Measurements from ENCODE around the gene SPOCK2.
"Not testable (repeated sequence)": the region's sequence is repeated elsewhere in the genome, so short reads cannot be mapped to it uniquely, and the experiment has no call there.

SPOCK2 gene, protein sequence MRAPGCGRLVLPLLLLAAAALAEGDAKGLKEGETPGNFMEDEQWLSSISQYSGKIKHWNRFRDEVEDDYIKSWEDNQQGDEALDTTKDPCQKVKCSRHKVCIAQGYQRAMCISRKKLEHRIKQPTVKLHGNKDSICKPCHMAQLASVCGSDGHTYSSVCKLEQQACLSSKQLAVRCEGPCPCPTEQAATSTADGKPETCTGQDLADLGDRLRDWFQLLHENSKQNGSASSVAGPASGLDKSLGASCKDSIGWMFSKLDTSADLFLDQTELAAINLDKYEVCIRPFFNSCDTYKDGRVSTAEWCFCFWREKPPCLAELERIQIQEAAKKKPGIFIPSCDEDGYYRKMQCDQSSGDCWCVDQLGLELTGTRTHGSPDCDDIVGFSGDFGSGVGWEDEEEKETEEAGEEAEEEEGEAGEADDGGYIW

DNA sequence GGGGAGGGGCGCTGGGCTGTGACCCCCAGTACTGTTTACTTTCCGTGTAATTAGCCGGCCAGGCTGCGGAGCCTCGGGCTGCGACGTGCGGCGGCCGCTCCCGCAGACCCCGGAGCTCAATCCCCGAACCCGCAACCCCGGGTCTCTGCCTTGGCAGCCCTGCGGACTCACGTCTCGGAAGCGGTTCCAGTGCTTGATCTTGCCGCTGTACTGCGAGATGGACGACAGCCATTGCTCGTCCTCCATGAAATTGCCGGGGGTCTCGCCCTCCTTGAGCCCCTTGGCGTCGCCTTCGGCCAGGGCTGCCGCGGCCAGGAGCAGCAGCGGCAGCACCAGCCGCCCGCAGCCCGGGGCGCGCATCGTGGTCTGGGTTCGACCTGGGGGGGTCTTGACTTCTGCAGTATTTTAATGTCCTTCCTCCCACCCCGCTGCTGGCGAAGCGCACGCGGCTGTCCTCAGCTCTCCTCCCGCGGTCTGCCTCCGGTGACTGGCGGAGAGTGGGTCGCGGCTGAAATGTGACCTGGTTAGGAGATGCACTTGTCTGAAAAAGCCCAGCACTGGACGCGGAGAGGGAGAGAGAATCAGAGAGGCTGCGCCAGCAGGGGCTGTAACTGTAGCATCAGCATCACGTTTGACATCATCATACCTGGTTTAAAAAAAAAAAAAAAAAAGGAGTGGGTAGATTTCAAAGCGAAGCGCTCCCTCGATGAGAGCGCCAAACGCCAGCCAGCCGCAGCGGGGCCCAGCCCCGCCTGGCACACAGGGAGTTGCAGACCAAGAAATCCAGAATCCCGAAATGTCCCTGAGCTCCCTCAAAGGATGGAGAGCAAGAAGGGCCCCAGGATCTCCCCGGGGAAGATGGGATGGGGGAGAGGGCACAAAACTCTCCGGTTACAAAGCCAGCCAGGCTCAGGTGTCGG, at the start of gene SPOCK2:
Gene SPOCK2 (minus strand): TSS at position 583 of the 920 bp plus-strand sequence. CDS start 223 bp downstream, at position 360.
- peak; percentile 55 for DNase-seq (ENCODE audit: low spot score)

DNA sequence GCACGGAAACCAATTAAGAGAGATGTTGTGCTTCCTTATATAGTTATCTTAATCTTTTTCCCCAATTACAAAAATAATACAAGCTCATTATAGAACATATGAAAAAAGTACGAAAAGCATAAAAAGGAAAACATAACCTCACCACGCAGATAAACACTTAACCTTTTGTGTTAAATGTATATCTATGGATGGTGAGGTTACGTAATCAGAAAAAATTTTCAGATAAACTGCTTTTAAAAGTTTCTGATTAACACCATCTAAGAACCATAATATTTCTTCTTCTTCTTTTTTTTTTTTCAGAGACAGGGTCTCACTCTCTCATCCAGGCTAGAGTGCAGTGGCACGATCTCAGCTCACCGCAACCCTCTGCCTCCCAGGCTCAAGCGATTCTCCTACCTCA, 49.2 kb upstream of the SPOCK2 start:
- no peak for DNase-seq (ENCODE audit: low spot score)

DNA sequence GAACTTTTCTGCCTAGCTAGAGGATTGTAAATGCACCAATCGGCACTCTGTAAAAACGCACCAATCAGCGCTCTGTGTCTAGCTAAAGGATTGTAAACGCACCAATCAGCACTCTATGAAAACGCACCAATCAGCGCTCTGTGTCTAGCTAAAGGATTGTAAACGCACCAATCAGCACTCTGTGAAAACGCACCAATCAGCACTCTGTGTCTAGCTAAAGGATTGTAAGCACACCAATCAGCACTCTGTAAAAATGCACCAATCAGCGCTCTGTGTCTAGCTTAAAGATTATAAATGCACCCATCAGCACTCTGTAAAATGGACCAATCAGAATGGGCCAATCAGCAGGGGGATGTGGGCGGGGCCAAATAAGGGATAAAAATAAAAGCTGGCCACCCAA, 47.9 kb upstream of the SPOCK2 start:
- DNase-seq (ENCODE audit: low spot score): not testable (repeated sequence)

DNA sequence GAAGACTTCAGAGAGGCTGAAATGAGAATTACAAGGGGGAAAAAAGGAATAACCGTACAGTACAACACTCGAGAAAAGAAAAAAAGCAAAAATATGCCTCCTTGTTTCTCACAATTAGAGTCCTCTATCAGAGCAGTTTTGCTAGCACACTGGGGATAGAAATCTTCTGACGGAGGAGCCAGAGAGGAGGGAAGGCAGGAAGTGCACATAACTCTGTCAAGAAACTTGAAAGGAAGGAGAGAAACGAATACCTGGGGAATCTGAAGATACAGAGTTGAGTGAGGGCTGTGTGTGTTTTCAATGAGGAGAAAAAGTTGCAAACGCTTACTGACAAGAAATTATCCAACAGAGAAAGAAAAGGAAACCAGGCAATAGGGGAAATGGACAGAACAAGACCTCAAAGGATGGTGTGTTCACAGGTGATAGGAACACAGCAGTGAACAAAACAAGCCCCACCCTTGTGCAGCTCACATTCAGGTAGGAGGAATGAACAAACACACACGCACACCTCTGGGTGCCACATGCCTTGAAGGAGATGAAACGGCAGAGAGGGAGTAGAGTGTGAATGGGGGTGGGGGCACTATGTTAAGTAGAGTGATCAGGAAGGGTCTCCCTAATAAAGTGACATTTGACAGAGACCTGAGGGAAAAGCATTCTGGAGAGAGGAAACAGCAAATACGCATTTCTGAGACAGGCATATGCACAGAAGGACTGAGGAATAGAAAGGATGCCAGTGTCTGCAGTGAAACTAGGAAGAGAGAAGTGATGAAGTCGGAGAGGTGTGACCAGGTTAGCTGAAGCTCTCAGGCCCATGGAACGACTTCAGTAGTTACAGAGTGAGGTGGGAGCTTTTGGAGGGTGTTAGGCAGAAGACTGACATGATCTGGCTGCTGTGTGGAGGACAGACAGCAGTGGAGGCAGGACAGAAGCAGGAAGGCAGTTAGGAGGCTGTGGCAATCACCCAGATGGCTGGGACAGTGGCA, 46.7 kb upstream of the SPOCK2 start:
- no peak for DNase-seq (ENCODE audit: low spot score)

DNA sequence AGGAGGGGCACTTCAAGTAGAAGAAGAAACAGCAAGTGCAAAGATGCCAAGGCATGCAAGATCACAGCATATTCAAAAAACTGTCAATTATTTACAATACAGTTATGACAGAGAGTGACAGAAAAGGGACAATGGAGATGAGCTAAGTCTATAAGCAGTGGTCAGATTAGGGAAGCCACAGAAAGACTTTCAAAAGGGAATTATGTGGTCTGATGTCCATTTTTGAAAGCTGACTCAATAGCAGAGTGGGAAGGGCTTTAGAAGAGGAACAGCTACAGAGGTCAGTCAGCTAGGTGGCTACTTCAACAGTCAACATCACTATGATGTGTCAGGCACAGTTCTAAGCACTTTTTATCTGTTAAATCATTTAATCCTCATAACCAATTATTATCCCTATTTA, 45.2 kb upstream of the SPOCK2 start:
- DNase-seq (ENCODE audit: low spot score): no peak

DNA sequence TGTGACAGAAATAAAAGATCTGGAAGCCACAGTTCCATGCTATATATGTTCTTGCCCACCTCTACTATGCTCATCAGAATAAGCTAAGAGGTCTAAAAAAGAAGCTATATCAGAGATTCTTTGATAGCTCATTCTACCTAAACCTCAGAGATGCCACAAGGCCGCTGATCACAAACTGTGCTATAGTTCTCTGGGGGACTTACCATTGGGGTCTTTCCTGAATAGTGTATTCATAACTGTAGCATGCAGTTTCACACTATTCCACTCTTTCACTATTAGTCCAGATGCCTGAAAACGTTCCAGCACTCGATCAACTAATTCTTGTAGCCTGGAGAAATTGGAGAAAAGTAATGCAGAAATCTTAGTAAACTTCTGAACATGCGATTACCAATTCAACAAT, 44.5 kb upstream of the SPOCK2 start:
- DNase-seq (ENCODE audit: low spot score): no peak

DNA sequence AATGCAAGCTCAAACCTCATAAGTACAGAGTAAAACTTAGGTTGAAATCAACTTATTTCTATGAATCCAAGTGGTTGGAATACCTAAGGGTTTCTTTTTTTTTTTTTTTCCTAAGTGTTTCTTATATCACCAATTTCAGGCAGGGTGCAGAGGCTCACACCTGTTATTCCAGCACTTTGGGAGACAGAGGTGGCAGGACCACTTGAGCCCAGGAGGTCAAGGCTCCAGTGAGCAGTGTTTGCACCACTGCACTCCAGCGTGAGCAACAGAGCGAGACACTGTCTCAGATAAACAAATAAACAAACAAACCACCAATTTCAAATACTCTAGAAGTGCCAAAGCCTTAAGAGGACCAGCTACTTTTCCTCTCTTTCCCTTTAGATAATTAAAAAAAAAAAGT, 39.2 kb upstream of the SPOCK2 start:
- DNase-seq (ENCODE audit: low spot score): no peak

DNA sequence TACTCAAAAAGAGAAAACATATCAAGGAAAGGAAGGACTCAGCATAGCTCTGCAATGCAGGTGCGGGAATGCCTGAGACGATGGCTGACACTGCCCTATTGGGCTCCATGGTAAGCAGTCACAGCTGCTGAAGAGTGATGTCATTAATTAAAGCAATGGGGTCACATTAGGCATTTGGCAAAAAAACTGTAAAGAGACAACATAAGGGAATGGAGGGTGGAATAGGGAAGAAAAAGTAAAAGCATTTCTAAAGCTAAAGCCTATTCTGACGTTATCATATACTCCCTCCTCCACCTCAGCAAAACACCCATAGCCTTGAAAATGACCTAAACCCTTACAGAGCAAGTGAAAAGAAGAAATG, 38.5 kb upstream of the SPOCK2 start:
- no peak for DNase-seq (ENCODE audit: low spot score)

DNA sequence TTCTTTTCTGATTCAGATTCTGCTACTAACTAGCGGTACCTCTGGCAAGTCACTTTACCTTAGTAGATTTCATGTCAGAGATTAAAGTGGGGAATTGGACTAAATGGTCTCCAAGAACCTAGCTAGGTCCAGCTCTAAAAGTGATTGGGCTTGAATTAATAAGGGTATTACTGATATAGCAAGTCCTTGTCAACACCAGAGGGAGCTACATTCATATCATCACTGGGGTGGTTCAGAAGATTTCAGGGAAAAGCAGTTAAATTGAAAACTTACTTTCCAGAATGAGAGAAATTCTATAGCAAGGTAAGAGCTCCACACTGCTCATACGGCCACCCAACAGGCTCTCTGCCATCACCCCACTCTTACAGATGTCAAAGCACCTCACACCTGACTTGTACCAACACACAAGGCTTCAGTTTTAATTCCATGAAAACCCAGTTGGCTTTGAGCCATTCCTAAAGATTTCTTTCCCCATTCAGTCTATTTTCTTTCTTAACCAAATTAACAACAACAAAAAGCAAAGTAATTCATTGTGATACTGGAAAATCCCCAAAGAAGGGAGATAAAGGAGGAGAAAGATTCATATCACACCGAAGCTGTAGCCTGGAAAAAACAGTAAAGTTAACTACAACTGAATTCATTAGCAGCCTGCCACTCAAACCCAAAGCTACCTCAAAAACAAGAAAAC, 38.0 kb upstream of the SPOCK2 start:
- peak; percentile 46 for DNase-seq (ENCODE audit: low spot score)

DNA sequence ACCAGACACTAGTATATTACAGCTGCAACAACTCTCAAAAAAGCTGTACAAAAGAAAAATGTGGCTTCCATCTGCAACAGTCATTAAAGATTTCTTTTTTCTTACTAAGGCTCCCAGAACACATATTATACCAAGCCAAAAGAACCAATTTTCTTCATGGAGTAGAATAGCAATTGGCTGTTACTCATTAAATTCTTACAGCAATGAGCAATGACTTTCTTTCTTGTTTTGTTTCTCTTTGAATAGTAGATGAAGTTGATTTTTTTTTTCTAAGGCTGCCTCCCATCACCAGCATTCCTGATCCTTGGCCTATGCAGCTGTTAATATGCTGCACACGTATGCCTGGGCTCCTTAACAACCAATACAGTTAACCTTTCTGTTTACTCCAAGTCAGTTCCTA, 36.6 kb upstream of the SPOCK2 start:
- no peak for DNase-seq (ENCODE audit: low spot score)

DNA sequence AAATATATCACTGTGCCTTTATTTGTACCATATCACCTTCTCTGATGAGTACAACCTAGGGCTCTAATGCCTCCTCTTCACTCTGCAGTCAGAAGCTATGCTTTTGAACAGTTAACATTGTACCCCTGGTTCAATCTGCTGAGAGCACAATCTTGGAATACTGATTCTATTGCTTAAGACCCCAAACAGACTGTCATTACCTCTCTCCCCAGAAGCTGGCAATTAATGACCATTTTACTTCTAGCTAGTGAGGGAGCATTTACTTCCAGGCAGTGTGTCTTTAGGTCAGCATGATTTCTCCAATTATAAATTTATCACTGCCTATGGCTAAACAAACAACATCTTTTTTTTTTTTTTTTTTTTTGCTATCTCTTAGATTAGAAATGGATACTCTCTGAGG, 36.0 kb upstream of the SPOCK2 start:
- DNase-seq (ENCODE audit: low spot score): no peak

DNA sequence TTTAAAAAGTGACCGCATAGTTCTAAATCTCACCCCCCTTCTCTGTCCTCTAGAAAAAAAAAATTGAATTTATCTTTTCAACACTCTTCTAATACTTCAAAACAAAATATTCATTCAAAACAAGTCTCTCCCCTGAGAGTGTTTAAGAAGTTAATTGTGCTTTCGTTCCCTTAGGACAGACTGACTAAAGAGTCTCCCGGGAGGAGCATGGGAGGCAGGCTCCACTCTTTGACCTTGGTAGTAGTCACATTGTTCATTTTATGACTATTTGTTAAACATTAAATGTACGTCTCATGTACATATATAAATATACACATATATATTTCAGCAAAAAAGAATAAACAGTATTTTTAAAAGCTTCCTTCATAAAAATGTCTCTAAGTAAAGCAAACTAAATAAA, 35.3 kb upstream of the SPOCK2 start:
- no peak for DNase-seq (ENCODE audit: low spot score)

DNA sequence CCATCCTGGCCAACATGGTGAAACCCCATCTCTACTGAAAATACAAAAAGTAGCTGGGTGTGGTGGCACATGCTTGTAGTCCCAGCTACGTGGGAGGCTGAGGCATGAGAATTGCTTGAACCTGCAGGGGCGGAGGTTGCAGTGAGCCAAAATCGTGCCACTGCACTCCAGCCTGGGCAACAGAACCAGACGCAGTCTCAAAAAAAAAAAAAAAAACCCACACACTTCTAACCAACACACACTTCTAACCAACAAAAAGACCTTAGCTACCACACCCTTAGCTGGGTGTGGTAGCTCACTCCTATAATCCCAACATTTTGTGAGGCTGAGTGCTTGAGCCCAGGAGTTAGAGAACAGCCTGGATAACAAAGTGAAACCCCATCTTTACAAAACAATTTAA, 33.9 kb upstream of the SPOCK2 start:
- DNase-seq (ENCODE audit: low spot score): no peak

DNA sequence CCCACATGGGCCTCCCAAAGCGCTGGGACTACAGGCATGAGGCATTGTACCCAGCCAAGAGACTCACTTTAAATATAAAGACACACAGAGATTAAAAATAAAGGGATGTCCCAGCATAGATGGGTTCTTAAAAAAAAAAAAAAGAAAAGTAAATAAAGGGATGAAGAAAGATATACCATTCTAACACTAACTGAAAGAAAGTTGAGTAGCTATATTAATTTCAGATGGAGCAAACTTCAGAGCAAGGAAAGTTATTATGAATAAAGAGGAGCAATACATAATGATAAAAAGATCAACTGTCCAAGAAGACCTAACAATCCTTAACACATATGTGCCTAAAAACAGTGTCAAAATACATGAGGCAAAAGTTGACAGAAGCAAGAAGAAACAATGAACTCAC, 33.0 kb upstream of the SPOCK2 start:
- no peak for DNase-seq (ENCODE audit: low spot score)

DNA sequence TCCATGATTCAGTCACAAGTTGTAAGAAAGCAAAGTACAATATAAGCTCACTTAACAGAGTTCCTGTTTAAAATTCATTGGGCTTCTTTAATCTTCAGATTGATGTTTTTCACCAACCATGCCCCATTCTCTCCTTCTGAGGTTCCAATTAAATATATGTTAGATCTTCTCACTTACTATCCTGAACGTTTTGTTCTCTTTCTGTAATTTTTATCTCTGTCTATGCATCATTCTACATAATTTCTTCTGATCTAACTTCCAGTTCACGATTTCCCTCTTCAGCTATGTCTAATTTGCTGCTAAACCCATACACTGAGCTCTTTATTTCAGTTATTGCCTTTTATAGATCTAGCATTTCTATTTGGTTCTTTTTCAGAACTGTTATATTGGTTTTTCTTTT, 28.0 kb upstream of the SPOCK2 start:
- DNase-seq (ENCODE audit: low spot score): no peak

DNA sequence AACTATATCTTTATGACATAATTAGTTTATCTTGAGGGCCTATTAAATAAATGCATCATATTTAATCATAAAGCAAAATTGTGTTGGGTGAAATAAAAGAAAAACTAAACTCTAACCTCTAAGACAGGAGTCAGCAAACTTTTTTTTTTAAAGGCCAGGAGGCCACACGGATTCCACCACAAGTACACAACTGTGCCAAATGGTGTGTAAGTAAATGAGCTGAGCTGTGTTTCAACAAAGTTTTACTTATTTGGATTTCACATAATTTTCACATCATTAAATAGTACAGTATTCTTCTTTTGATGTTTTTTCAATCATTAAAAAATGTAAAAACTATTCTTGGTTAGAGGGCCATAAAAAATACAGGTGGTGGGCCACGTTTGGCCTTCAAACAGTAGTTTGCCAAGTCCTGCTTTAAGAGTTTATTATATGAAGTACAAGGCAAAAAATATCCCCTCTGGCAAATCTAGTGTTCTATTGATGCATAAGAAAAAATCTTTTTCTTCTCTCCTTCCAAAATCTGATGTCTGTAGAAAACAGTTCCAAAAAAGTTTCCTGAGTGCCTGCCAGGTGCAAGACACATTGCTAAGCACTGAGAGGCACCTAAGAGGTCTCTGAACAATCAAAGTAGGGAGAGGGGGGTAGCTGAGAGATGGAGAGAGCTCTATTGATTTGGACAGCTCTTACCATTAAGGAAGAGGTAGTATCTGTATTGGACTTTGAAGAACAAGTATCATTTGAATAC, 26.5 kb upstream of the SPOCK2 start:
- no peak for DNase-seq (ENCODE audit: low spot score)

DNA sequence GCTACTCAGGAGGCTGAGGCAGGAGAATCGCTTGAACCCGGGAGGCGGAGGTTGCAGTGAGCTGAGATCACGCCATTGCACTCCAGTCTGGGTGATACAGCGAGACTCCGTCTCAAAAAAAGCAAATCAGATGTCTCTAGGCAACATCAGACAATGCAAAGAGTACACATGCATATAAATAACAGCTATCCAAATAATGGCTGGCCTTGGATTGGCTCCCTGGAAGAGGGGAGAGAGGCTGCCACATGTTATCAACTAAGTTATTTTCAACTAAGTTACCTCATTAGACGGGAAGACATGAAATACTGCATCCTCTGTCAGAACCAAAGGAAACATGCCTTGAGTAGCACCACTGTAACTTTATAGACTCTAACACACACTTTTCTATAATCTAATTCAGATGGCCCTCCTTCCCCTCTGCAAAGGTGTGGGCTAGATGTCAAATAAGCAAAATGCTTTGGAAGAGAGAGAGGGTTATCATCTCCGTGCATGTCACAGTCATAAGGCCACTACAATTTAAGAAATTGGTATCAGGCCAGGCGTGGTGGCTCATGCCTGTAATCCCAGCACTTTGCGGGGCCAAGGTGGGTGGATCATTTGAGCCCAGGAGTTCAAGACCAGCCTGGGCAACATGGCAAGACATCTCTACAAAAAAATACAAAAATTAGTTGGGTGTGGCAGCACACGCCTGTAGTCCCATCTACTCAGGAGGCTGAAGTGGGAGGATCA, 22.5 kb upstream of the SPOCK2 start:
- DNase-seq (ENCODE audit: low spot score): no peak

DNA sequence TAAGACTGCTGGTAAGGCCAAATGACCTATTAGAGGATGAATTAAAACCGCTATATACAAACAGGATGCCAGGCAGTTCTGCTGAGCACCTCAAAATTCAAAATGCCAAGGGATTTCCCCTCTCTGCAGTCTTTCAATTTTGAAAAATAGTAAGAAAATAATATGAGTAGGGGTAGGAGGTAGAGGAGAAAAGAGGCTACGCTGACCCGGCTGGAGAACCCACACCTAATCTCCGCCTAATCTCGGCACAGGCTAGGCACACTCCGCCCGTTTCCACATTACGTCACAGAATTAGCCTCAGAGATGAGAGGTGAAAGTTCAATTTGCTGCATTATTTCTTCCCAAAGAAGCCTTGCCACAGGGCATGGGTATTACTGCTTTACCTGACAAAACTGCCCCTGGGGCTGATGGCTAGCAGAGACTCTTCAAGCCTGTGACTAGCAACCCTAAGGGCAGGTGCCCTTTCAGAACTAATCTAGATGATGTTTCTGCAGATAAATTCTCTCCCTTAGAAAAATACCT, 21.3 kb upstream of the SPOCK2 start:
- DNase-seq (ENCODE audit: low spot score): no peak

DNA sequence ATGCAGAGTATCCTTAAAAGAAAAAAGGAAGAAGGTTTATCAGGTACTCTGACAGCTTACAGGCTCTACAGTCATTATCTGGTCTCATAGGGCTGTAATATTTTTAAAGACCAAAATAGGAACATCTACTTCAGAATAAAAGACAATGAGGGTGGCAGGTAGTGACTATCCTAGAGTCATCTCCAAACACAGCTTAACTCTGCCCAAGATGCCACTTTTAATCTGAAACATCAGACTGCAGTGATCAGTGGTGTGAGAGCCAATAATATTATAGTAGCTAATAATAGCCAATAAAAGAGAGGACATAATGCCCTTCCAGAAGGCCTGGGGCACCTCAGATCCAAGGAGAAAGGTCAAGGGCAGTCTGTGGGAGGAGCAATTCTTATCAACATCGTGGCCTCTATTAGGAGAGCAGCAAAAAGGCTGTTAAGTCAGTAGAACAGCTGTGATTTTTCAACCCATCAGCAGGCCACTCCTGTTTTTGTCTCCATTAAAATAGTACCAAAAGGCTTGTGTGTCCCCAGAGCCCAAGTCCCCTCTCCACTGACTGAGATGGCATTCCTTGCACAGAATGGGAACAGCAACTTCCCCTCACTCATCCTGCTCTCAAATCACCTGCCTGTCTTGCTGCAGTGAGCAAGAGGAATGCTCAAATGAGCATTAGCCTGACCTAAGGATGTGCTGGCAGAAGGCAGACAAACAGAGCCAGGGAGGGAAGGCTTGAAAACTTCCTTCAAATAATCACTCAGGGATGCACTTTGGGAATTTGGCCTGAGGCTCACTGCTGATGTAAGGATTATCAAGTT, 20.7 kb upstream of the SPOCK2 start:
- DNase-seq (ENCODE audit: low spot score): no peak
